Measurements from ENCODE around the gene SLC25A12.

- TF ChIP-seq CTCF (IDR thresholded peaks at IDR 0.05; ENCODE audit: low read length) (no peak), EZH2 (optimal IDR thresholded peaks at IDR 0.05; ENCODE audit: low read depth, low read length) (no peak)
Observed at GRCh38 chr2:171913517-171913916, 19.5 kb upstream of the SLC25A12 start.
